HepG2 (cell line): ENCODE results near the gene PRSS36. TPM values are rescaled to one million over a fixed set of nuclear protein-coding genes. Genes with fewer than 3 reads are reported as not detected.

Source experiments
- CAMTA2 ChIP-seq: sonication (generic); formaldehyde crosslinking; IDR thresholded peaks from 2 replicates; pipeline ENCODE4 v1.4.0; 2020; ENCODE audit warnings: mild to moderate bottlenecking, missing genetic modification reagents, borderline replicate concordance
- ETS1 ChIP-seq: sonication (generic); formaldehyde crosslinking; IDR thresholded peaks from 2 replicates; pipeline ENCODE4 v1.4.0; 2020; ENCODE audit warnings: missing genetic modification reagents
- FIP1L1 ChIP-seq: fragments of 200-400 bp; formaldehyde crosslinking; IDR thresholded peaks from 2 replicates; pipeline ENCODE4 v1.6.1; 2018; ENCODE audit warnings: low read depth, mild to moderate bottlenecking, low read length, moderate library complexity, borderline replicate concordance; ENCODE audit not compliant: insufficient read depth
- FOXK1 ChIP-seq: sonication (generic); formaldehyde crosslinking; IDR thresholded peaks from 2 replicates; pipeline ENCODE4 v1.4.0; 2020; ENCODE audit warnings: low read depth, missing genetic modification reagents, borderline replicate concordance
- HNRNPL ChIP-seq: fragments of 200-400 bp; formaldehyde crosslinking; IDR thresholded peaks from 2 replicates; pipeline ENCODE4 v1.6.1; 2017; ENCODE audit warnings: mild to moderate bottlenecking, low read depth, low read length
- MBD4 ChIP-seq: IDR thresholded peaks from 2 replicates; pipeline ENCODE4 v1.6.1; 2012; ENCODE audit warnings: low read length, inconsistent platforms, borderline replicate concordance
- MEIS2 ChIP-seq: sonication (generic); formaldehyde crosslinking; IDR thresholded peaks from 2 replicates; pipeline ENCODE4 v1.9.0; 2021; ENCODE audit warnings: mild to moderate bottlenecking, missing genetic modification reagents
- MXD3 ChIP-seq: IDR thresholded peaks from 2 replicates; pipeline ENCODE4 v1.6.1; 2016; ENCODE audit warnings: mild to moderate bottlenecking, missing biosample characterization, missing genetic modification reagents
- RFX3 ChIP-seq: IDR thresholded peaks from 2 replicates; pipeline ENCODE4 v1.6.1; 2016; ENCODE audit warnings: missing biosample characterization, missing genetic modification reagents
- SUZ12 ChIP-seq: fragments of 150-350 bp; IDR thresholded peaks from 2 replicates; pipeline ENCODE4 v1.6.1; 2014; ENCODE audit warnings: low read depth, low read length
- TRAFD1 ChIP-seq: sonication (generic); formaldehyde crosslinking; IDR thresholded peaks from 2 replicates; pipeline ENCODE4 v1.5.1; 2020; ENCODE audit warnings: missing genetic modification reagents, mild to moderate bottlenecking, borderline replicate concordance
- ZKSCAN5 ChIP-seq: sonication (generic); formaldehyde crosslinking; IDR thresholded peaks from 2 replicates; pipeline ENCODE4 v1.5.1; 2020; ENCODE audit warnings: mild to moderate bottlenecking, missing genetic modification reagents
- ZNF326 ChIP-seq: sonication (generic); formaldehyde crosslinking; IDR thresholded peaks from 2 replicates; pipeline ENCODE4 v1.4.0; 2020; ENCODE audit warnings: missing genetic modification reagents, borderline replicate concordance
- ZNF383 ChIP-seq: sonication (generic); formaldehyde crosslinking; IDR thresholded peaks from 2 replicates; pipeline ENCODE4 v1.4.0; 2020; ENCODE audit warnings: missing genetic modification reagents, mild to moderate bottlenecking, borderline replicate concordance
- ZNF432 ChIP-seq: sonication (generic); formaldehyde crosslinking; IDR thresholded peaks from 2 replicates; pipeline ENCODE4 v1.5.0; 2020; ENCODE audit warnings: missing genetic modification reagents, mild to moderate bottlenecking, borderline replicate concordance
- ZNF556 ChIP-seq: sonication (generic); formaldehyde crosslinking; IDR thresholded peaks from 2 replicates; pipeline ENCODE4 v1.4.0; 2020; ENCODE audit warnings: mild to moderate bottlenecking, missing genetic modification reagents, borderline replicate concordance
- ZNF720 ChIP-seq: sonication (generic); formaldehyde crosslinking; IDR thresholded peaks from 2 replicates; pipeline ENCODE4 v1.4.0; 2020; ENCODE audit warnings: missing genetic modification reagents
- polyA plus RNA-seq, 8 experiments: library from polyadenylated mRNA; depleted of rRNA in 3 of 8; stranded (reverse) in 7 of 8; unstranded in 1 of 8; fragments of >200 nt; fragmentation: Illumina TruSeq in 4 of 8; extraction: Trizol in 4 of 8; gene quantifications; 2 replicates each; pipeline versions ENCODE4 v1.2.1 to v1.2.3, GENCODE V29; 2011 to 2016; ENCODE audit warnings: low read depth in 4 of 8, missing spikeins in 1 of 8, mixed read lengths in 1 of 8; ENCODE audit not compliant: insufficient read depth in 1 of 8
- total RNA-seq, 5 experiments: library from RNA; depleted of rRNA; stranded (reverse); fragments of >200 nt; fragmentation: Illumina TruSeq; extraction: Trizol; gene quantifications; 2 replicates each; pipeline ENCODE4 v1.2.3, GENCODE V29; 2016; ENCODE audit warnings: low read depth in 1 of 5
- TF ChIP-seq, protein P1 (sequence below): sonication (generic); formaldehyde crosslinking; conservative IDR thresholded peaks from 2 replicates; pipeline ENCODE4 v1.8.0; 2022; ENCODE audit warnings: low read depth, missing genetic modification reagents
- TF ChIP-seq, protein P2 (sequence below): sonication (generic); formaldehyde crosslinking; IDR thresholded peaks from 2 replicates; pipeline ENCODE4 v1.5.1; 2020; ENCODE audit warnings: missing genetic modification reagents, mild to moderate bottlenecking, borderline replicate concordance
- TF ChIP-seq, protein P3 (sequence below): sonication (generic); formaldehyde crosslinking; IDR thresholded peaks from 2 replicates; pipeline ENCODE4 v1.4.0; 2020; ENCODE audit warnings: low read depth, mild to moderate bottlenecking, missing genetic modification reagents
- TF ChIP-seq, protein P4 (sequence below): sonication (generic); formaldehyde crosslinking; IDR thresholded peaks from 2 replicates; pipeline ENCODE4 v1.4.0; 2020; ENCODE audit warnings: mild to moderate bottlenecking, missing genetic modification reagents

Gene PRSS36
- total and polyA plus RNA-seq, 2 of the 13 experiments (the other 11 are each of a cell fraction or from before 2014, with no cell fraction given): 1.5 to 2.1 TPM

GRCh38 chr16:31094424-31095120 lies 55.3 kb downstream of the PRSS36 start, which contains the start of gene VKORC1 (continued):
- TF ChIP-seq, protein P1, sequence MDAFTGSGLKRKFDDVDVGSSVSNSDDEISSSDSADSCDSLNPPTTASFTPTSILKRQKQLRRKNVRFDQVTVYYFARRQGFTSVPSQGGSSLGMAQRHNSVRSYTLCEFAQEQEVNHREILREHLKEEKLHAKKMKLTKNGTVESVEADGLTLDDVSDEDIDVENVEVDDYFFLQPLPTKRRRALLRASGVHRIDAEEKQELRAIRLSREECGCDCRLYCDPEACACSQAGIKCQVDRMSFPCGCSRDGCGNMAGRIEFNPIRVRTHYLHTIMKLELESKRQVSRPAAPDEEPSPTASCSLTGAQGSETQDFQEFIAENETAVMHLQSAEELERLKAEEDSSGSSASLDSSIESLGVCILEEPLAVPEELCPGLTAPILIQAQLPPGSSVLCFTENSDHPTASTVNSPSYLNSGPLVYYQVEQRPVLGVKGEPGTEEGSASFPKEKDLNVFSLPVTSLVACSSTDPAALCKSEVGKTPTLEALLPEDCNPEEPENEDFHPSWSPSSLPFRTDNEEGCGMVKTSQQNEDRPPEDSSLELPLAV: no peak
- TF ChIP-seq, protein P2, sequence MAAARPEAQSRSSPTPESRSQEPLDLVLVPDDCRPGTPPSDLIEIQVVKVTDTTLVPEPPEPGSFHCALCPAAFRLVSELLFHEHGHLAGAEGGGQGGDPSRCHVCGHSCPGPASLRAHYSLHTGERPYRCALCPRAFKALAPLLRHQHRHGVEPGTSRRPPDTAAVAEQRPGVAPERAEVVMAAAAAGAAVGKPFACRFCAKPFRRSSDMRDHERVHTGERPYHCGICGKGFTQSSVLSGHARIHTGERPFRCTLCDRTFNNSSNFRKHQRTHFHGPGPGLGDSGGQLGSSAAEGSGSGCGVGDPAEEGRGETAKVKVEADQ (CRISPR knock-in tag): no peak
- TF ChIP-seq ZNF432 (CRISPR knock-in tag) (no peak), SUZ12 (peak; percentile 89), FOXK1 (CRISPR knock-in tag) (peak; percentile 74), FIP1L1 (no peak), MEIS2 (CRISPR knock-in tag) (peak; percentile 76), ZNF556 (CRISPR knock-in tag) (peak; percentile 36; the same call in 1 of the 2 replicates), MBD4 (no peak), MXD3 (CRISPR knock-in tag) (peak; percentile 45; the same call in 1 of the 2 replicates), TRAFD1 (CRISPR knock-in tag) (no peak), ETS1 (no peak; the same call in 1 of the 2 replicates), ZNF383 (CRISPR knock-in tag) (no peak), ZNF720 (CRISPR knock-in tag) (peak; percentile 63; the same call in 1 of the 2 replicates), HNRNPL (no peak), ZKSCAN5 (CRISPR knock-in tag) (0 out of 2 replicates have a peak, but pooled peaks have one; percentile 1), ZNF326 (CRISPR knock-in tag) (peak; percentile 14; the same call in 1 of the 2 replicates), CAMTA2 (CRISPR knock-in tag) (peak; percentile 83; the same call in 1 of the 2 replicates), RFX3 (CRISPR knock-in tag) (no peak)
- TF ChIP-seq, protein P3, sequence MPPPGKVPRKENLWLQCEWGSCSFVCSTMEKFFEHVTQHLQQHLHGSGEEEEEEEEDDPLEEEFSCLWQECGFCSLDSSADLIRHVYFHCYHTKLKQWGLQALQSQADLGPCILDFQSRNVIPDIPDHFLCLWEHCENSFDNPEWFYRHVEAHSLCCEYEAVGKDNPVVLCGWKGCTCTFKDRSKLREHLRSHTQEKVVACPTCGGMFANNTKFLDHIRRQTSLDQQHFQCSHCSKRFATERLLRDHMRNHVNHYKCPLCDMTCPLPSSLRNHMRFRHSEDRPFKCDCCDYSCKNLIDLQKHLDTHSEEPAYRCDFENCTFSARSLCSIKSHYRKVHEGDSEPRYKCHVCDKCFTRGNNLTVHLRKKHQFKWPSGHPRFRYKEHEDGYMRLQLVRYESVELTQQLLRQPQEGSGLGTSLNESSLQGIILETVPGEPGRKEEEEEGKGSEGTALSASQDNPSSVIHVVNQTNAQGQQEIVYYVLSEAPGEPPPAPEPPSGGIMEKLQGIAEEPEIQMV: 0 out of 2 replicates have a peak, but pooled peaks have one; percentile 47
- TF ChIP-seq, protein P4, sequence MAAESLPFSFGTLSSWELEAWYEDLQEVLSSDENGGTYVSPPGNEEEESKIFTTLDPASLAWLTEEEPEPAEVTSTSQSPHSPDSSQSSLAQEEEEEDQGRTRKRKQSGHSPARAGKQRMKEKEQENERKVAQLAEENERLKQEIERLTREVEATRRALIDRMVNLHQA (CRISPR knock-in tag): no peak
